Transverse colon (tissue), 4 donors: ENCODE results near the gene COMMD4.

Experiments used
- CTCF ChIP-seq, 5 experiments: fragments of 200-600 bp in 3 of 5; fragments of 450-650 bp in 2 of 5; sonication (generic) in 3 of 5; IDR thresholded peaks; 1 replicate in 2 of 5; 2 replicates in 3 of 5; pipeline ENCODE4 v1.5.1; 2016 to 2017; ENCODE audit warnings: antibody characterized with exemption in 5 of 5, inconsistent platforms in 3 of 5, mild to moderate bottlenecking in 2 of 5, moderate library complexity in 1 of 5
- EP300 ChIP-seq: sonication (generic); formaldehyde crosslinking; IDR thresholded peaks from one replicate; pipeline ENCODE4 v1.6.1; 2017; ENCODE audit warnings: antibody characterized with exemption, low read depth
- POLR2A ChIP-seq: fragments of 450-650 bp; IDR thresholded peaks from one replicate; pipeline ENCODE4 v1.6.1; 2016; ENCODE audit warnings: antibody characterized with exemption, mild to moderate bottlenecking, moderate library complexity
- POLR2AphosphoS5 ChIP-seq, 3 donors: sonication (generic); formaldehyde crosslinking; IDR thresholded peaks; one replicate each; pipeline ENCODE4 v1.6.1; 2016; ENCODE audit warnings: antibody characterized with exemption in 3 of 3

DNA sequence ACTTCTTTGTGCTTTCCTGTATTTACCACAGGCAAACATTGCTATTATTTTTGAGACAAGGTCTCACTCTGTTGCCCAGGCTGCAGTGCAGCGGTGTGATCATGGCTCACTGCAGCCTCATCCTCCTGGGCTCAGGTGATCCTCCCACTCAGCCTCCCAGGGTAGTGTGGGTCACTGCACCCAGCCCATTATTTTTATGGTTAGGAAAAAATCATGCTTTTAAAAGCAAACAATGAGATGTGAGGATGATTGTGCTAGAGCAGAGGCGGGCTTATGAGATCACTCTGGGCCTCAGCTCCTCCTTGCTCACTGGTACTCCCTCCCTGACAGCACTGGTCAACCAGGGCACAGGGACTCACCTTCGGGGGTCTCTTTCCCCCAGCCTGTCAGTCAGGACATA is 30.3 kb downstream of the COMMD4 start:
- TF ChIP-seq CTCF (IDR thresholded peaks at IDR 0.05): no peak
- no peak for TF ChIP-seq EP300
- TF ChIP-seq POLR2A: no peak
- no peak for TF ChIP-seq POLR2AphosphoS5 (IDR thresholded peaks at IDR 0.05)
